H9 (cell line): Measurements from ENCODE around the gene LRRC15. TPM values are rescaled to one million over a fixed set of nuclear protein-coding genes. Genes with fewer than 3 reads are reported as not detected.

ENCODE experiments used
- DNase-seq: peaks from one replicate; pipeline ENCODE4 v3.0.0-alpha.2; 2017
- H2AFZ ChIP-seq: one replicate; pipeline ENCODE4 v1.6.1; 2013; ENCODE audit warnings: mild to moderate bottlenecking, low read length, control low read depth, moderate library complexity
- H2AK5ac ChIP-seq: 2 replicates; pipeline ENCODE4 v1.6.1; 2013; ENCODE audit warnings: low read length, control low read depth, mixed read lengths; ENCODE audit not compliant: insufficient read length
- H2BK120ac ChIP-seq: one replicate; pipeline ENCODE4 v1.6.1; 2013; ENCODE audit warnings: low read depth, mild to moderate bottlenecking, low read length, control low read depth, inconsistent platforms; ENCODE audit not compliant: poor library complexity, severe bottlenecking
- H2BK12ac ChIP-seq: 2 replicates; pipeline ENCODE4 v1.6.1; 2013; ENCODE audit warnings: low read length, control low read depth, mixed read lengths, low read depth; ENCODE audit not compliant: insufficient read length
- H2BK15ac ChIP-seq: 2 replicates; pipeline ENCODE4 v1.6.1; 2013; ENCODE audit warnings: low read depth, low read length, control low read depth
- H2BK20ac ChIP-seq: one replicate; pipeline ENCODE4 v1.6.1; 2013; ENCODE audit warnings: low read depth, mild to moderate bottlenecking, low read length, control low read depth, inconsistent platforms; ENCODE audit not compliant: poor library complexity, severe bottlenecking
- H2BK5ac ChIP-seq: 2 replicates; pipeline ENCODE4 v1.6.1; 2013; ENCODE audit warnings: low read length, control low read depth, mixed read lengths; ENCODE audit not compliant: insufficient read length
- H3K14ac ChIP-seq: 2 replicates; pipeline ENCODE4 v1.6.1; 2013; ENCODE audit warnings: low read length, control low read depth; ENCODE audit not compliant: insufficient read depth
- H3K18ac ChIP-seq: 2 replicates; pipeline ENCODE4 v1.6.1; 2013; ENCODE audit warnings: low read depth, mild to moderate bottlenecking, mixed read lengths, low read length, control low read depth; ENCODE audit not compliant: insufficient read length
- H3K23ac ChIP-seq: 2 replicates; pipeline ENCODE4 v1.6.1; 2013; ENCODE audit warnings: low read length, control low read depth, mixed read lengths, low read depth; ENCODE audit not compliant: insufficient read length
- H3K23me2 ChIP-seq: 2 replicates; pipeline ENCODE4 v1.6.1; 2013; ENCODE audit warnings: low read depth, mild to moderate bottlenecking, mixed read lengths, low read length, control low read depth; ENCODE audit not compliant: insufficient read length, poor library complexity, severe bottlenecking
- H3K27ac ChIP-seq: 2 replicates; pipeline ENCODE4 v1.5.1; 2013; ENCODE audit warnings: low read length, control low read depth, mixed read lengths, low read depth; ENCODE audit not compliant: insufficient read length
- H3K27me3 ChIP-seq: 2 replicates; pipeline ENCODE4 v1.6.1; 2013; ENCODE audit warnings: low read length, control low read depth, inconsistent platforms; ENCODE audit not compliant: insufficient read depth
- H3K4ac ChIP-seq: 2 replicates; pipeline ENCODE4 v1.6.1; 2013; ENCODE audit warnings: low read depth, mild to moderate bottlenecking, control low read depth, inconsistent platforms, low read length, moderate library complexity
- H3K4me1 ChIP-seq: 2 replicates; pipeline ENCODE4 v1.6.1; 2013; ENCODE audit warnings: low read length, control low read depth, inconsistent platforms; ENCODE audit not compliant: insufficient read depth
- H3K4me2 ChIP-seq: 2 replicates; pipeline ENCODE4 v1.6.1; 2013; ENCODE audit warnings: low read length, control low read depth, mixed read lengths; ENCODE audit not compliant: insufficient read length, insufficient read depth
- H3K56ac ChIP-seq: 2 replicates; pipeline ENCODE4 v1.6.1; 2013; ENCODE audit warnings: low read depth, mild to moderate bottlenecking, mixed read lengths, low read length, control low read depth; ENCODE audit not compliant: insufficient read length
- H3K79me1 ChIP-seq: 2 replicates; pipeline ENCODE4 v1.6.1; 2013; ENCODE audit warnings: low read depth, mild to moderate bottlenecking, moderate library complexity, low read length, control low read depth, inconsistent platforms; ENCODE audit not compliant: insufficient read depth, poor library complexity, severe bottlenecking
- H3K79me2 ChIP-seq: 2 replicates; pipeline ENCODE4 v1.6.1; 2013; ENCODE audit warnings: low read length, control low read depth, inconsistent platforms; ENCODE audit not compliant: insufficient read depth
- H3K9ac ChIP-seq: 2 replicates; pipeline ENCODE4 v1.6.1; 2013; ENCODE audit warnings: low read length, control low read depth, mixed read lengths; ENCODE audit not compliant: insufficient read length; ENCODE audit errors: extremely low read depth
- H3K9me3 ChIP-seq: one replicate; pipeline ENCODE4 v1.6.1; 2013; ENCODE audit warnings: low read depth, low read length, inconsistent platforms; ENCODE audit not compliant: control insufficient read depth
- H3T11ph ChIP-seq: one replicate; pipeline ENCODE4 v1.6.1; 2013; ENCODE audit warnings: mild to moderate bottlenecking, low read length, control low read depth, inconsistent platforms
- H4K20me1 ChIP-seq: one replicate; pipeline ENCODE4 v1.6.1; 2013; ENCODE audit not compliant: control insufficient read depth, insufficient read length, insufficient read depth
- H4K5ac ChIP-seq: 2 replicates; pipeline ENCODE4 v1.6.1; 2013; ENCODE audit warnings: low read depth, mild to moderate bottlenecking, mixed read lengths, low read length, control low read depth; ENCODE audit not compliant: insufficient read length
- H4K8ac ChIP-seq: replicated peaks from 2 replicates; pipeline ENCODE4 v1.6.1; 2013; ENCODE audit warnings: low read length, control low read depth, mixed read lengths, low read depth; ENCODE audit not compliant: insufficient read length
- H4K91ac ChIP-seq: 2 replicates; pipeline ENCODE4 v1.6.1; 2013; ENCODE audit warnings: low read depth, mild to moderate bottlenecking, moderate library complexity, mixed read lengths, low read length, control low read depth; ENCODE audit not compliant: insufficient read length
- H3K27ac Mint-ChIP-seq, 3 experiments: 2 replicates in 2 of 3; 3 replicates in 1 of 3; pipeline ENCODE4 v1.8.0; 2020 to 2021; ENCODE audit warnings: mixed read lengths in 3 of 3, mild to moderate bottlenecking in 1 of 3, moderate library complexity in 1 of 3
- H3K27me3 Mint-ChIP-seq: 2 replicates; pipeline ENCODE4 v1.8.0; 2021; ENCODE audit warnings: low read depth, mild to moderate bottlenecking, moderate library complexity, mixed read lengths
- H3K36me3 Mint-ChIP-seq, 3 experiments: 2 replicates in 2 of 3; 3 replicates in 1 of 3; pipeline ENCODE4 v1.8.0; 2020 to 2021; ENCODE audit warnings: low read depth in 3 of 3, mixed read lengths in 3 of 3; ENCODE audit not compliant: insufficient read depth in 1 of 3
- H3K4me1 Mint-ChIP-seq, 2 experiments: 2 replicates each; pipeline ENCODE4 v1.8.0; 2020; ENCODE audit warnings: mixed read lengths in 2 of 2
- H3K4me3 Mint-ChIP-seq, 2 experiments: 2 replicates in 1 of 2; 3 replicates in 1 of 2; pipeline ENCODE4 v1.8.0; 2020 to 2021; ENCODE audit warnings: mild to moderate bottlenecking in 2 of 2, mixed read lengths in 2 of 2, moderate library complexity in 1 of 2
- H3K9me3 Mint-ChIP-seq, 2 experiments: 2 replicates in 1 of 2; 3 replicates in 1 of 2; pipeline ENCODE4 v1.8.0; 2020; ENCODE audit warnings: mild to moderate bottlenecking in 2 of 2, mixed read lengths in 2 of 2, moderate library complexity in 1 of 2
- CTCF ChIP-seq: fragments of 200-600 bp; sonication (generic); conservative IDR thresholded peaks from 3 replicates; pipeline ENCODE4 v1.8.0; 2021; ENCODE audit warnings: antibody characterized with exemption, mild to moderate bottlenecking
- WGBS: extraction: QIAGEN DNeasy Blood & Tissue Kit; methylation state at CpG from one replicate; pipeline ENCODE4 v1.1.7; 2013; ENCODE audit warnings: missing lambda C conversion rate, low lambda C conversion rate, mixed read lengths; ENCODE audit not compliant: insufficient read length; ENCODE audit errors: extremely low coverage; 5-methylcytosine and 5-hydroxymethylcytosine counted together
- total RNA-seq: library from RNA; stranded (reverse); gene quantifications from 2 replicates; pipeline ENCODE4 v1.2.1, GENCODE V29; 2021

The LRRC15 gene
- total RNA-seq, 1 experiment from 2014 or later: 0.07 TPM

- H3K4ac ChIP-seq: no peak overlapping the region
- H2AK5ac ChIP-seq: no peak overlapping the region
- no peak overlapping the region for H3K14ac ChIP-seq
- H2BK20ac ChIP-seq: no peak overlapping the region
- H4K91ac ChIP-seq: no peak overlapping the region
- no peak overlapping the region for H3T11ph ChIP-seq
- H4K8ac ChIP-seq: no peak overlapping the region
- no peak overlapping the region for H2BK15ac ChIP-seq
- H2AFZ ChIP-seq: no peak overlapping the region
- H4K5ac ChIP-seq: no peak overlapping the region
- Mint-ChIP-seq H3K27me3 (peaks cover 22% of the 10 kb centered on the region), H3K27ac (no peak overlapping the region), H3K36me3 (no peaks in the 10 kb centered on the region; a peak in 1 of 7 replicates), H3K9me3 (no peaks in the 10 kb centered on the region; a peak in 1 of 5 replicates), H3K4me1 (peaks cover 37 to 55% of the 10 kb centered on the region in 2 experiments), H3K4me3 (no peak overlapping the region)
- H3K9ac ChIP-seq: no peak overlapping the region
- H3K9me3 ChIP-seq: no peaks in the 10 kb centered on the region
- no peak overlapping the region for H2BK12ac ChIP-seq
- no peak overlapping the region for H2BK5ac ChIP-seq
- H3K56ac ChIP-seq: no peak overlapping the region
- no peaks in the 10 kb centered on the region for H4K20me1 ChIP-seq
- DNase-seq: no peak
- H3K4me2 ChIP-seq: no peak overlapping the region
- no peak overlapping the region for H3K23ac ChIP-seq
- no peaks in the 10 kb centered on the region for H3K23me2 ChIP-seq
- no peaks in the 10 kb centered on the region for H3K79me2 ChIP-seq
- WGBS: no CpG with 5 or more reads among the region's 14 CpGs
- no peaks in the 10 kb centered on the region; the same call in 1 of the 2 replicates for H3K4me1 ChIP-seq
- no peak overlapping the region for H3K18ac ChIP-seq
- no peaks in the 10 kb centered on the region for H3K79me1 ChIP-seq
- no peak overlapping the region for H2BK120ac ChIP-seq
- TF ChIP-seq CTCF: no peak
- no peak overlapping the region for H3K27ac ChIP-seq
- H3K27me3 ChIP-seq: no peaks in the 10 kb centered on the region; the same call in 1 of the 2 replicates
Measured at GRCh38 chr3:194373028-194373427, 3.5 kb upstream of the LRRC15 start.
